HG03095 (cell line): ENCODE results near the gene AP2S1.
"Not testable (repeated sequence)": the region's sequence is repeated elsewhere in the genome, so short reads cannot be mapped to it uniquely, and the experiment has no call there.

ENCODE experiments used
- ATAC-seq: cut with Tn5 transposase; IDR thresholded peaks from one replicate; pipeline ENCODE4 v1.9.1; 2021; ENCODE audit warnings: moderate library complexity; ENCODE audit not compliant: unreplicated experiment

The AP2S1 gene

DNA sequence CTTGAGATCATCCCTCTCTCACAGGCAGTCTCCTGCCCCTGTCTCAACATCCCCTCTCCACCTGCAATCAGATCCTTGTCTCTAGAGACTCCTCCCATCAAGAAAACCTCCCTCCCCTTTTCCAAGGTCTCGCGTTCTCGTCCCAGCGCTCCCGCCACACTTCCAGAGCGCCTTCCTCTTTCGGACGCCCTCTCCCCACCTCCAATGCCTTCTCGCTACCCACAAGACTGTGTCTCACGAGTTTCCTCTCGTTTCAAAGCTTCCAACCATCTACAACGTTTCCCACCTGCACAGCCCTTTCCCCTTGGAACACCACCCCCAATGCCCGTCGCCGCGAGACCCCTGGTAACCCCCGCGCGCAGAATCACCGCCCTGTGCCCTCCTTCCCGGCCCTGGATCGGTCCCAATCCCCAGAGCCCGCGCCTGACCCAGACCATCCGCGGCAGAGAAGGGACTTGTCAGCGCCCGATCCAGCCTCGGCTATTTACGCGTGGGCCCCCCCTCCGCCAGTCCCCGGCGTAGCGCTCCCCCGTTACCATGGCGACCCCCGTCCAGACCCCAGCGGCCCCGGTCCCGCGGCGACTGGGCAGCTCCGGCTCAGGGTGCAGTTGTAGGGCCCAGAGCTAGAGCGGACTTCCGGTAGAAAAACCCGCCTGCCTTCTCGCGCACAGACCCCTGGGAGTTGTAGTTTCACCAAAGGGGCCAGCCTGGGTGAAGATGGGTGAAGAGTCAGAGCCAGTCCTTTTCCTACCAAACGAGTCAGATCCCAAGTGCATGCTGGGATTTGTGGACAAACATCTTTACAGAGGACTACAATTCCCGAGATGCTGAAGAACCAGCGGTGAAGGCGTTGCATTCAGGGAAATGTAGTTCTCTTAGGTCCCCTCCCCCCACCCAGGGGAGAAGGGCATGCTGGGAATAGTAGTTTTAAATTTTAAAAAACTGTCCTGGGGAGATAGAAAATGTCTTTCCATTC lies at the start of gene AP2S1:
AP2S1 (minus strand) TSS at position 619 of the 976 bp plus-strand sequence; CDS start at position 539, 80 bp downstream.
- peak; percentile 83 for ATAC-seq

DNA sequence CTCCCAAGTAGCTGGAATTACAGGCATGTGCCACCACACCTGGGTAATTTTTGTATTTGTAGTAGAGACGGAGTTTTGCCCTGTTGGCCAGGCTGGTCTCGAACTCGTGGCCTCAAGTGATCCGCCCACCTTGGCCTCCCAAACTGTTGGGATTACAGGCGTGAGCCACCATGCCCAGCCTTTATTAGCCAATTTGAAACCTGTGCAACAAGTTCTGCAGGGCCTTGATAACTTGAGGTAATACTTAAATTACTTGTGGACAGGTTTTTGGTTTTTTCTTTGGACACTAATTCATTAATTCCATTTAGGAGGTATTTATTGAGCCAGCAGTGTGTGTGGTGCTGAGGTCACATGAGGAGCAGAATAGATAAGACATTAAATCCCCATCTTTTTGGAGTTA lies 49.7 kb upstream of the AP2S1 start:
- ATAC-seq = no peak

DNA sequence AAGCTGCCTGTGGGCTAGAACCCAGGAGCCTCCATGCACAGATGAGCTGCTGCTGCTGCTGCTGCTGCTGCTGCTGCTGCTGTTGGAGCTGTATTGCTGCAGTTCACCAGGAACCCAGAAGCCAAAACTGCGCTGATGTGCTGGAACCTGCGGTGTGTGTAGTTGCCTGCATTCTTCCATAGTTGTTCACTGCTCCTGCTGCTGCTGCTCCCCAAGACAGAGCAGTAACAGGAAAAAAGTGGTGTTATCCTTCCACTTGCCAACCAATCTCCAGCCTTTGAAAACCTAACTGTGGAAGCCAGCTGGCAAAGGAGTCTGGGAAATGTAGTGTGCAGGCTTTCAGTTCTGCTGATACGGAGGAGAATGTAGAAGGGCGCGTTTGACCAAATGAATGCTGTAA lies 48.1 kb upstream of the AP2S1 start:
- ATAC-seq = no peak

DNA sequence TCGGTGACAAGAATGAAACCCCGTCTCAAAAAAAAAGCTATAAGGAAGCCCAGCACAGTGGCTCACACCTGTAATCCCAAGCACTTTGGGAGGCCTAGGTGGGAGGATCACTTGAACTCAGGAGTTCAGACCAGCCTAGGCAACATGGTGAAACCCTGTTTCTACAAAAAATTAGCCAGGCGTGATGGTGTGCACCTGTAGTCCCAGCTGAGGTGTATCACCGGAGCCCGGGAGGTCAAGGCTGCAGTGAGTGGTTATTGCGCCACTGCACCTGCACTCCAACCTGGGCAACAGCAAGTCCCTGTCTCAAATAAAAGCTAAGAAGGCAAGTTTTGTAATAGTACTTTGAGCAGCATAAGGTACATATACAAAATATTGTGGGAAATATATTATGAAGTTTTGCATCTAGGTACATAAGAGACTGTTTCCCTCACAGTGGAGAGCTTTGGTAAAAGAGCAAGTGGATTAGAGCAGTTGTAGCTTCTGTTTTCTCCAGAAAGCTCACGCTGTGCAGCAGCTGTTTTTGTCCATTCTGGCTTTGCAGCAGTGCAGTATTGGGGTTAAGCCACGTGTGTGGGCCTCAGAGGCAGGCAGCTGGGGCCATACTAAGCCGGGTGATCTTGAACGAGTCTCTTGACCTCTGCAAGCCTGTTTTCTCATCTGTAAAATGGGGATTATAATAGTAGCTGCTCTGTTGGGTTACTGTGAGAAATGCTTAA lies 45.6 kb upstream of the AP2S1 start:
- no peak for ATAC-seq

DNA sequence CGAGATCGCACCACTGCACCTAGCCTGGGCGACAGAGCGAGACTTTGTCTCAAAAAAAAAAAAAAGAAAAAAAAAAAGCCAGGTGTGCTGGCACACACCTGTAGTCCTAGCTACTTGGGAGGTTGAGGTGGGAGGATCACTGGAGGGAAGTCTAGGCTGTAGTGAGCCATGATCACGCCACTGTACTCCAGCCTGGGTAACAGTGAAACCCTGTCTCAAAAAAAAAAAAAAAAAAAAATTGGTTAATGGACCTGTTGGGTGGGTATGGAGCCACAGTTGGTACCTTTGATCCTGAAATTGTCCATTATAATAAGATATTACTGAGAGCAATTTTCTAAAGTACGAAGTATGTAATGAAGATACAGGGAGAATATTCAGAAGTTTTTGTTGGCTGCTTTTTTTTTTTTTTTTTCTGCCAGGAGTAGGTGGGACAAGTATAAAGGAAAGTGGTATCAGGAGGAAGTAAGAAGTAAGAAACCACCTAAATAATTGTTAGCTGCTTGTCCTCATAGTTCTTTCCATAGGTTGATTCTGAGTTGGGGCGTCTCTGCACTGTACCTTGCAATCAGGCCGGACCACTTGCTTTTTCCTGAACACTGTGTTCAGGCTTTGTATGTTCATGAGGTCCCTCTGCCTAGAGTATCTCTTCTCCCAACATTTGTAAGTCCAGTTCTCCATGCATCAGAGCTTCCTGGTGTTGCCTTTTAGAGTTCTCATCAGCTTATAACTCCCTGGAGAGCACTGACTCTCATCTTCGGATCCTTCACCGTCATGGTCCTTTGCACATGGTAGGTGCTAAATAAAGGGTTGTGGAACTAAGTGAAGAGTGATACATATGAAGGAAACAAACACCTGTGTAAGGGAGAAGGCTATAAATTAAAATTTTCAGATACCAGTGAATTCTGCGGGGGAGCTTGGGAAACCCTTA lies 41.9 kb upstream of the AP2S1 start:
- no peak for ATAC-seq

- no peak for ATAC-seq
These were observed 40.0 kb upstream of the AP2S1 start for GRCh38 chr19:46890423-46891170.

- no peak for ATAC-seq
These were observed 36.7 kb upstream of the AP2S1 start for GRCh38 chr19:46887240-46887782.

DNA sequence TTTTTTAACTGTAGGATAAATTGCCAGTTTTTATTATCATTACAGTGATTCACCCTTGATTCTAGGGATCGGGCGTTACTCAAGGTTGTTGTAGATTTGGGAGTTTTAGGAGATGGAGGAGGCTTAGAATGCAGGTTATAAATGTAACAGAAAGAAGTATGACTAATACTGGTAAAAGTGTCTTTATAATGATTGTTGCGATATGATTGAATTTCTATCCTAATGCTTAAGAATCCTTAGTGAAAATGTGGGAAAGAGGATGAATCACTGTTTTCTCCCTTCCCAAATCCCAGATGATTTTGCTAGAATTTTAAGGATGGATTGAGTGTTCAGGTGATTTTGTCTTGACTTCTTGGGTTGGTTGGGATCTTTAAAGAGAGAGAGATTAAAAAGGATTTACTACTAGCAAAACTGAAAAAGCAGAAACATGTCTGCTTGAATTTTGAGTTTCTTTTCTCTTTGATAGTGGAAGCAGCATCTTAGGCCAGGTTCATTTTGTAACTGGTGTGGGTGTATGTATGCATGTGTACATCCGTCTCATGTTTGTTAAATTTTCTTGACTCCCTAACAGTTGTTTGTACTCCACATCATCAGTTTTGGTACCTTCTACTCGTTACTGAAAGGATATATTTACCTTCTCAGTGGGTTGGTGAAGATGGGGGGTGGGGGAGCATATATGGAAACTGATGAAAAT lies 36.0 kb upstream of the AP2S1 start:
- no peak for ATAC-seq

- no peak for ATAC-seq
These were observed 34.8 kb upstream of the AP2S1 start for GRCh38 chr19:46885411-46885810.

DNA sequence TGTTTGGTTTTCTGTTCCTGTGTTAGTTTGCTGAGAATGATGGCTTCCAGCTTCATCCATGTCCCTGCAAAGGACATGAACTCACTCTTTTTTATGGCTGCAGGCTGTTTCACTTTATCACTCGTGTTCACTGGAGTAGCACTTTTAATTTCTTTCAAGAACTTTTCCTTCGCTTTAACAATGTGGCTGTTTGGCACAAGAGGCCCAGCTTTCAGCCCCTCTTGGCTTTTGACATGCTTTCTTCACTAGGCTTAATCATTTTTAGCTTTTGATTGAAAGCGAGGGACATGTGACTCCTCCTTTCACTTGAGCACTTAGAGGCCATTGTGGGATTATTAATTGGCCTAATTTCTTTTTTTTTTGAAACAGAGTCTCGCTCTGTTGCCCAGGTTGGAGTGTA lies 32.1 kb upstream of the AP2S1 start:
- not testable (repeated sequence) for ATAC-seq

GRCh38 chr19:46882034-46882433 lies 31.4 kb upstream of the AP2S1 start:
- no peak for ATAC-seq

- ATAC-seq = no peak
These were observed 30.4 kb upstream of the AP2S1 start for GRCh38 chr19:46881092-46881491.

DNA sequence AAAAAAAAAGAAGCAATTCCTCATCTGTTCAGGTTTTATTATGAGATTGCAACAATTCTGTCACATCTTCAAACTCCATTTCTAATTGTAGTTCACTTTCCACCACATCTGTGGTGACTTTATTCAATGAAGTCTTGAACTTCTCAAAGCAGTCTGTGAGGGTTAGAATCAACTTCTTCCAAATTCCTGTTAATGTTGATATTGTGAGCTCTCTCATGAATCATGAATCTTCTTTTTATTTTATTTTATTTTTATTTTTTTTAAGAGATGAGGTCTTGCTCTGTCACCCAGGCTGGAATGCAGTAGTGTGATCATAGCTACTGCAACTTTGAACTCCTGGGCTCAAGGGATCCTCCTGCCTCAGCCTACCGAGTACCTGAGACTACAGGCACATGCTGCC lies 29.8 kb upstream of the AP2S1 start:
- no peak for ATAC-seq

DNA sequence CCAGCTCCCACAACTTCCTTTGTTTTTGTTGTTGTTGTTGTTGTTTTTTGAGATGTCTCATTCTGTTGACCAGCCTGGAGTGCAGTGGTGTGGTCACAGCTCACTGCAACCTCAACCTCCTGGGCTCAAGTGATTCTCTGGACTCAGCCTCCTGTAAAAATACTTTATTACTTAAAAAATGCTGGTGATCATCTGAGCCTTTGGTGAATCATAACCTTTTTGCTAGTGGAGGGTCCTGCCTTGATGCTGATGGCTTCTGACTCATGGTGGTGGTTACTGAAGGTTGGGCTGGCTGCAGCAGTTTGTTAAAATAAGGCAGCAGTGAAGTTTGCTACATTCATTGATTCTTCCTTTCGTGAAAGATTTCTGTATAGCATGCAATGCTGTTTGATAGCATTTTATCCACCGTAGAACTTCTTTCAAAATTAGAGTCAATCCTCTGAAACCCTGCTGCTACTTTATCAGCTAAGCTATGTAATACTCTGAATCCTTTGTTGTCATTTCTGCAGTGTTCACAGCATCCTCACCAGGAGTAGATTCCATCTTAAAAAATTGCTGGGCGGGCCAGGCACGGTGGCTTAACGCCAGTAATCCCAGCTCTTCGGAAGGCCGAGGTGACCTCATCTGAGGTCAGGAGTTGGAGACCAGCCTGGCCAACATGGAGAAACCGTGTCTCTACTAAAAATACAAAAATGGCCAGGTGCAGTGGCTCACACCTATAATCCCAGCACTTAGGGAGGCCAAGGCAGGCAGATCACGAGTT lies 28.1 kb upstream of the AP2S1 start:
- ATAC-seq = no peak

GRCh38 chr19:46875657-46876056 lies 25.0 kb upstream of the AP2S1 start:
- no peak for ATAC-seq

DNA sequence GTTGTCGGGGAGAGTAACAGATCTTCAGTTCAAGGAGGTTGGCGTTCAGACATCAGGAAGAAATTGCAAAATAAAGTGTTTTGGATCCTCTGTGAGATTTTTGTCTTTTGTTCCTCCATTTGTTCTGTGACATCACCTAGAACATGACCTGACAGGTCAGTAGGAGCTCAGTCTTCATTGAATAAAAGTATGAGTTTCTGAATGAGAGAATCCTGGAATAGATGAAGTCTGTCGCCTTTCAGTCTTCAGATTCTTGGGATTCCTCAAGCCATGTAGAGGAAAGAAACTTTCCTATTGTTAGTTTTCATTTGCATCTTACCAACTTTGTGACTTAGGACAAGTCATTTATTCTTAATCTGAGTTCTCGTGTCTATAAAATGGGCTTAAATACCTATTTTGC lies 24.6 kb upstream of the AP2S1 start:
- ATAC-seq = no peak

- ATAC-seq = no peak
These were observed 22.3 kb upstream of the AP2S1 start for GRCh38 chr19:46872967-46873366.

DNA sequence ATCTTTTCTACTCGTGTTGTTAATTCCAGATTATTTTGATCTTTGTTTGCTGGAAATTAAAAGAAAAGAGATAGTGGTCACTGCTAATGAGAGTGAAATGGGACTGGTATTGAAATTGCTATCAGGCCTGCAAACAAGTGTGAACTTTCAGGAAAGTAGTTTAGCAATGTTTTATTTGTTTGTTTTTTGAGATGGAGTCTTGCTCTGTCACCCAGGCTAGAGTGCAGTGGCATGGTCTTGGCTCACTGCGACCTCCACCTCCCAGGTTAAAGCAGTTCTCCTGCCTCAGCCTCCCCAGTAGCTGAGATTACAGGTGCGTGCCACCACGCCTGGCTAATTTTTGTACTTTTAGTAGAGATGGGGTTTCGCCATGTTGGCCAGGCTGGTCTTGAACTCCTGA lies 20.5 kb upstream of the AP2S1 start:
- ATAC-seq = not testable (repeated sequence)
